Measurements from ENCODE around the gene FLT3LG. TPM values are rescaled to one million over a fixed set of nuclear protein-coding genes. Genes with fewer than 3 reads are reported as not detected.

FLT3LG gene
- total and polyA plus RNA-seq, 2 experiments from 2014 or later: 0.49 to 1.8 TPM

DNA sequence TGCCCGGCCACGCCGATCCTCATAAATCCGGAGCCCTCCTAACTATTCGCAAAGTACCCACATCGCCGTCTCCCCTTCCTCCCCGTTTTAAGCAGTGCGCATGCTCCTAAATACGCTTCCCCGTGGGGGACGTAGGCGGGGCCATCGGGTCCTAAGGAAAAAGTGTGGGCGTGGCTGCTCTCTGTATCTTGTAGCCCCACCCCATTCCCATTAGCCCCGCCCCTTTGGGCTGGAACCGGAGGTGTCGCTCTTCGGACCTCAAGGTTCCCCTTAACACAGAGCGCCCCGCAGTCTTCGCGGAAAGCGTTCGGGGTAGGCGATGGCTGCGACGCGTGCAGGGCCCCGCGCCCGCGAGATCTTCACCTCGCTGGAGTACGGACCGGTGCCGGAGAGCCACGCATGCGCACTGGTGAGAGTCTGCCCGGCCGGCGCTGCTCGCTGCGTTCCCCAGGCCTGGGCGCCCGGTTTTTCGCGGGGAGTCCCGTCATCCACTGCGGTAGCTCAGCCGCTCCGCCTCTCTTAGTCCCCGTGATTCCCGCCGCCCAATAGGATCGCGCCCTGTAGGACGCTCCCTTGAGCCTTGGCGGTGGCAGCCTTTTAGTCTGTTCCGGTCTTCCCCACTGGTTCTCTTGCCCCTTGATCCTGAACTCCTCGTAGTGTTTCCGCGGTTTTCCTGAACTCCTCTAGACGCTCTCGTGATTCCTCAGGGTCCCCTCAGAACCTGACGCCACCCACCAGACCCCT lies 20.8 kb upstream of the FLT3LG start, which contains the start of gene ALDH16A1:
Gene ALDH16A1 (plus strand): TSS at position 213 of the 744 bp plus-strand sequence. CDS start 107 bp downstream, at position 320.
- Mint-ChIP-seq H3K27me3 (ENCODE audit: insufficient read depth, low read depth, poor library complexity) (peaks cover 22% of the 10 kb centered on the region), H3K36me3 (ENCODE audit: low read depth) (peaks cover 44% of the 10 kb centered on the region), H3K27ac (peak within 1 kb of the TSS; percentile 99), H3K4me3 (peak within 1 kb of the TSS; percentile 95), H3K9me3 (peaks cover 9% of the 10 kb centered on the region; the same call in 2 of the 3 replicates), H3K4me1 (peaks cover 12% of the 10 kb centered on the region)
- Histone ChIP-seq H2AFZ (no peak within 1 kb of the TSS), H3F3A (replicated peaks; ENCODE audit: low read depth) (peaks cover 19% of the 10 kb centered on the region; the same call in 1 of the 2 replicates), H3K36me3 (ENCODE audit: insufficient read depth) (peaks cover 4% of the 10 kb centered on the region; the same call in 1 of the 2 replicates), H3K4me3 (peak within 1 kb of the TSS; percentile 85), H3K9me2 (ENCODE audit: insufficient read depth) (no peaks in the 10 kb centered on the region), H3K79me2 (replicated peaks; ENCODE audit: insufficient read depth) (peaks cover 31% of the 10 kb centered on the region), H4K20me1 (replicated peaks; ENCODE audit: insufficient read depth) (peaks cover 8% of the 10 kb centered on the region; the same call in 1 of the 2 replicates), H3K4me2 (peak within 1 kb of the TSS; percentile 87), H3K27me3 (ENCODE audit: insufficient read depth) (no peaks in the 10 kb centered on the region), H3K27ac (ENCODE audit: low read depth) (peak within 1 kb of the TSS; percentile 100), H3K4me1 (ENCODE audit: insufficient read depth) (peaks cover 17% of the 10 kb centered on the region; the same call in 1 of the 2 replicates)
- DNase-seq (ENCODE audit: low spot score) (peak; percentile 100), ATAC-seq (peak; percentile 88)
- TF ChIP-seq JUNB (IDR thresholded peaks at IDR 0.05; ENCODE audit: unreplicated experiment) (no peak), NANOG (IDR thresholded peaks at IDR 0.05; ENCODE audit: borderline replicate concordance) (no peak), POLR2AphosphoS5 (IDR thresholded peaks at IDR 0.05; ENCODE audit: low read depth) (peak; percentile 90), ZNF114 (CRISPR knock-in tag; IDR thresholded peaks at IDR 0.05) (no peak), ZNF331 (CRISPR knock-in tag; IDR thresholded peaks at IDR 0.05; ENCODE audit: low read depth) (no peak), ZNF462 (CRISPR knock-in tag; IDR thresholded peaks at IDR 0.05) (no peak), REST (IDR thresholded peaks at IDR 0.05; ENCODE audit: unreplicated experiment) (no peak), EZH2 (IDR thresholded peaks at IDR 0.05; ENCODE audit: low read depth, unreplicated experiment) (no peak), ETS1 (IDR thresholded peaks at IDR 0.05) (peak; percentile 53), CREB1 (CRISPR knock-in tag; IDR thresholded peaks at IDR 0.05; ENCODE audit: low read depth) (peak; percentile 34), EZH2phosphoT487 (IDR thresholded peaks at IDR 0.05; ENCODE audit: unreplicated experiment) (no peak), STAT1 (IDR thresholded peaks at IDR 0.05; ENCODE audit: unreplicated experiment) (no peak)
- TF ChIP-seq, protein P1, sequence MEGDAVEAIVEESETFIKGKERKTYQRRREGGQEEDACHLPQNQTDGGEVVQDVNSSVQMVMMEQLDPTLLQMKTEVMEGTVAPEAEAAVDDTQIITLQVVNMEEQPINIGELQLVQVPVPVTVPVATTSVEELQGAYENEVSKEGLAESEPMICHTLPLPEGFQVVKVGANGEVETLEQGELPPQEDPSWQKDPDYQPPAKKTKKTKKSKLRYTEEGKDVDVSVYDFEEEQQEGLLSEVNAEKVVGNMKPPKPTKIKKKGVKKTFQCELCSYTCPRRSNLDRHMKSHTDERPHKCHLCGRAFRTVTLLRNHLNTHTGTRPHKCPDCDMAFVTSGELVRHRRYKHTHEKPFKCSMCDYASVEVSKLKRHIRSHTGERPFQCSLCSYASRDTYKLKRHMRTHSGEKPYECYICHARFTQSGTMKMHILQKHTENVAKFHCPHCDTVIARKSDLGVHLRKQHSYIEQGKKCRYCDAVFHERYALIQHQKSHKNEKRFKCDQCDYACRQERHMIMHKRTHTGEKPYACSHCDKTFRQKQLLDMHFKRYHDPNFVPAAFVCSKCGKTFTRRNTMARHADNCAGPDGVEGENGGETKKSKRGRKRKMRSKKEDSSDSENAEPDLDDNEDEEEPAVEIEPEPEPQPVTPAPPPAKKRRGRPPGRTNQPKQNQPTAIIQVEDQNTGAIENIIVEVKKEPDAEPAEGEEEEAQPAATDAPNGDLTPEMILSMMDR (conservative IDR thresholded peaks at IDR 0.05; ENCODE audit: low read depth in 2 of 2): no peak
